ENCODE results near the gene MC5R. TPM values are rescaled to one million over a fixed set of nuclear protein-coding genes. Genes with fewer than 3 reads are reported as not detected.

The MC5R gene
- total and polyA plus RNA-seq, 4 donors = not detected

DNA sequence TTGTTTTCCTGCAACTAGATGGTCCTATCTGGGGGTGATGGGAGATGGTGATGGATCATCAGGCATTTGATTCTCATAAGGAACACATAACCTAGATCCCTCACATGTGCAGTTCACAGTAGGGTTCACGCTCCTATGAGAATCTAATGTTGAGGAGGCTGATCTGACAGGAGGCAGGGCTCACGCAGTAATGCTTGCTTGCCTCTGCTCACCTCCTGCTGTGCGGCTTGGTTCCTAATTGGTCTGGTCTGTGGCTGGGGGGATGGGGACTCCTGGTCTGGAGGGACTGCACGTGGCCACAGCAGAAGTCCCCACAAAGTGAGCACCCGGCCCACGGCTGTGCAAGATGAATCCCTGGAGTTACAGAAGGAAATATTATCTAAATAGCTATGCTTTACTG is 11.3 kb downstream of the MC5R start:
- H3K36me3 ChIP-seq (ENCODE audit: control insufficient read depth in 4 of 4, insufficient read depth in 3 of 4, low read depth in 1 of 4, low read length in 3 of 4) = no peaks in the 10 kb centered on the region
- peaks cover 0 to 9% (median 0%) of the 10 kb centered on the region in 4 donors for H3K27me3 ChIP-seq (ENCODE audit: control insufficient read depth in 4 of 4, insufficient read depth in 4 of 4, low read length in 3 of 4)
- TF ChIP-seq FOXA2 (IDR thresholded peaks at IDR 0.05) (no peak), EGR1 (IDR thresholded peaks at IDR 0.05; ENCODE audit: low read depth in 2 of 2) (no peak), YY1 (IDR thresholded peaks at IDR 0.05) (no peak), GABPA (IDR thresholded peaks at IDR 0.05 in 1 of 2, conservative IDR thresholded peaks at IDR 0.05 in 1 of 2) (no peak), FOXA1 (IDR thresholded peaks at IDR 0.05) (no peak), RAD21 (IDR thresholded peaks at IDR 0.05) (no peak), NR2F2 (IDR thresholded peaks at IDR 0.05) (no peak), SP1 (IDR thresholded peaks at IDR 0.05) (no peak), HNF4G (IDR thresholded peaks at IDR 0.05) (no peak), HNF4A (conservative IDR thresholded peaks at IDR 0.05) (no peak), RXRA (IDR thresholded peaks at IDR 0.05) (no peak), JUND (IDR thresholded peaks at IDR 0.05) (no peak), TAF1 (conservative IDR thresholded peaks at IDR 0.05) (no peak)
- TF ChIP-seq, protein P1, sequence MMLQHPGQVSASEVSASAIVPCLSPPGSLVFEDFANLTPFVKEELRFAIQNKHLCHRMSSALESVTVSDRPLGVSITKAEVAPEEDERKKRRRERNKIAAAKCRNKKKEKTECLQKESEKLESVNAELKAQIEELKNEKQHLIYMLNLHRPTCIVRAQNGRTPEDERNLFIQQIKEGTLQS (IDR thresholded peaks at IDR 0.05) = no peak
- TF ChIP-seq, protein P2, sequence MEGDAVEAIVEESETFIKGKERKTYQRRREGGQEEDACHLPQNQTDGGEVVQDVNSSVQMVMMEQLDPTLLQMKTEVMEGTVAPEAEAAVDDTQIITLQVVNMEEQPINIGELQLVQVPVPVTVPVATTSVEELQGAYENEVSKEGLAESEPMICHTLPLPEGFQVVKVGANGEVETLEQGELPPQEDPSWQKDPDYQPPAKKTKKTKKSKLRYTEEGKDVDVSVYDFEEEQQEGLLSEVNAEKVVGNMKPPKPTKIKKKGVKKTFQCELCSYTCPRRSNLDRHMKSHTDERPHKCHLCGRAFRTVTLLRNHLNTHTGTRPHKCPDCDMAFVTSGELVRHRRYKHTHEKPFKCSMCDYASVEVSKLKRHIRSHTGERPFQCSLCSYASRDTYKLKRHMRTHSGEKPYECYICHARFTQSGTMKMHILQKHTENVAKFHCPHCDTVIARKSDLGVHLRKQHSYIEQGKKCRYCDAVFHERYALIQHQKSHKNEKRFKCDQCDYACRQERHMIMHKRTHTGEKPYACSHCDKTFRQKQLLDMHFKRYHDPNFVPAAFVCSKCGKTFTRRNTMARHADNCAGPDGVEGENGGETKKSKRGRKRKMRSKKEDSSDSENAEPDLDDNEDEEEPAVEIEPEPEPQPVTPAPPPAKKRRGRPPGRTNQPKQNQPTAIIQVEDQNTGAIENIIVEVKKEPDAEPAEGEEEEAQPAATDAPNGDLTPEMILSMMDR (IDR thresholded peaks at IDR 0.05; ENCODE audit: low read depth, low read length, missing input control) = no peak
- TF ChIP-seq, protein P3, sequence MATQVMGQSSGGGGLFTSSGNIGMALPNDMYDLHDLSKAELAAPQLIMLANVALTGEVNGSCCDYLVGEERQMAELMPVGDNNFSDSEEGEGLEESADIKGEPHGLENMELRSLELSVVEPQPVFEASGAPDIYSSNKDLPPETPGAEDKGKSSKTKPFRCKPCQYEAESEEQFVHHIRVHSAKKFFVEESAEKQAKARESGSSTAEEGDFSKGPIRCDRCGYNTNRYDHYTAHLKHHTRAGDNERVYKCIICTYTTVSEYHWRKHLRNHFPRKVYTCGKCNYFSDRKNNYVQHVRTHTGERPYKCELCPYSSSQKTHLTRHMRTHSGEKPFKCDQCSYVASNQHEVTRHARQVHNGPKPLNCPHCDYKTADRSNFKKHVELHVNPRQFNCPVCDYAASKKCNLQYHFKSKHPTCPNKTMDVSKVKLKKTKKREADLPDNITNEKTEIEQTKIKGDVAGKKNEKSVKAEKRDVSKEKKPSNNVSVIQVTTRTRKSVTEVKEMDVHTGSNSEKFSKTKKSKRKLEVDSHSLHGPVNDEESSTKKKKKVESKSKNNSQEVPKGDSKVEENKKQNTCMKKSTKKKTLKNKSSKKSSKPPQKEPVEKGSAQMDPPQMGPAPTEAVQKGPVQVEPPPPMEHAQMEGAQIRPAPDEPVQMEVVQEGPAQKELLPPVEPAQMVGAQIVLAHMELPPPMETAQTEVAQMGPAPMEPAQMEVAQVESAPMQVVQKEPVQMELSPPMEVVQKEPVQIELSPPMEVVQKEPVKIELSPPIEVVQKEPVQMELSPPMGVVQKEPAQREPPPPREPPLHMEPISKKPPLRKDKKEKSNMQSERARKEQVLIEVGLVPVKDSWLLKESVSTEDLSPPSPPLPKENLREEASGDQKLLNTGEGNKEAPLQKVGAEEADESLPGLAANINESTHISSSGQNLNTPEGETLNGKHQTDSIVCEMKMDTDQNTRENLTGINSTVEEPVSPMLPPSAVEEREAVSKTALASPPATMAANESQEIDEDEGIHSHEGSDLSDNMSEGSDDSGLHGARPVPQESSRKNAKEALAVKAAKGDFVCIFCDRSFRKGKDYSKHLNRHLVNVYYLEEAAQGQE (IDR thresholded peaks at IDR 0.05) = no peak
- TF ChIP-seq, protein P4, sequence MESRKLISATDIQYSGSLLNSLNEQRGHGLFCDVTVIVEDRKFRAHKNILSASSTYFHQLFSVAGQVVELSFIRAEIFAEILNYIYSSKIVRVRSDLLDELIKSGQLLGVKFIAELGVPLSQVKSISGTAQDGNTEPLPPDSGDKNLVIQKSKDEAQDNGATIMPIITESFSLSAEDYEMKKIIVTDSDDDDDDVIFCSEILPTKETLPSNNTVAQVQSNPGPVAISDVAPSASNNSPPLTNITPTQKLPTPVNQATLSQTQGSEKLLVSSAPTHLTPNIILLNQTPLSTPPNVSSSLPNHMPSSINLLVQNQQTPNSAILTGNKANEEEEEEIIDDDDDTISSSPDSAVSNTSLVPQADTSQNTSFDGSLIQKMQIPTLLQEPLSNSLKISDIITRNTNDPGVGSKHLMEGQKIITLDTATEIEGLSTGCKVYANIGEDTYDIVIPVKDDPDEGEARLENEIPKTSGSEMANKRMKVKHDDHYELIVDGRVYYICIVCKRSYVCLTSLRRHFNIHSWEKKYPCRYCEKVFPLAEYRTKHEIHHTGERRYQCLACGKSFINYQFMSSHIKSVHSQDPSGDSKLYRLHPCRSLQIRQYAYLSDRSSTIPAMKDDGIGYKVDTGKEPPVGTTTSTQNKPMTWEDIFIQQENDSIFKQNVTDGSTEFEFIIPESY (IDR thresholded peaks at IDR 0.05) = no peak
- TF ChIP-seq, protein P5, sequence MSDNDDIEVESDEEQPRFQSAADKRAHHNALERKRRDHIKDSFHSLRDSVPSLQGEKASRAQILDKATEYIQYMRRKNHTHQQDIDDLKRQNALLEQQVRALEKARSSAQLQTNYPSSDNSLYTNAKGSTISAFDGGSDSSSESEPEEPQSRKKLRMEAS (IDR thresholded peaks at IDR 0.05) = no peak

More for the DNA sequence above, 11.3 kb downstream of the MC5R start:
- no peak overlapping the region for H3K9ac ChIP-seq (ENCODE audit: low read depth in 1 of 2, low read length in 2 of 2)
- no peaks in the 10 kb centered on the region for H3K9me3 ChIP-seq (ENCODE audit: control insufficient read depth in 4 of 4, low read length in 3 of 4)
- no peak overlapping the region for H3K27ac ChIP-seq (ENCODE audit: low read depth in 1 of 2, low read length in 2 of 2)
- WGBS = 82% methylated on average over 6 of the region's 6 CpGs
- no peak overlapping the region for H3K4me3 ChIP-seq (ENCODE audit: low read depth in 1 of 3, low read length in 3 of 3)
- no peak for DNase-seq (ENCODE audit: low spot score)
- H3K4me1 ChIP-seq (ENCODE audit: control insufficient read depth in 4 of 4, insufficient read depth in 4 of 4, low read length in 3 of 4) = no peaks in the 10 kb centered on the region
